ENCODE results near the gene GNA15. TPM values are rescaled to one million over a fixed set of nuclear protein-coding genes. Genes with fewer than 3 reads are reported as not detected.

Gene GNA15
- total and polyA plus RNA-seq, 9 donors: 1.2 to 4.8 (median 1.4) TPM

GRCh38 chr19:3113100-3114017 is 22.5 kb upstream of the GNA15 start:
- Histone ChIP-seq H3K9me3 (no peaks in the 10 kb centered on the region), H3K27me3 (no peaks in the 10 kb centered on the region), H3K27ac (no peak overlapping the region), H3K4me3 (no peak overlapping the region), H3K36me3 (no peaks in the 10 kb centered on the region), H3K4me1 (ENCODE audit: insufficient read depth) (no peaks in the 10 kb centered on the region)
- intact Hi-C loops (cut with DNase I): loop anchor here in 1 of 4 donors (10.0 kb wide), 1 partner anchor 159 kb away; no protein-coding TSS in a partner anchor
- 84 to 90% (median 87%) methylated on average over 52 to 59 of the region's 59 CpGs for WGBS, 3 donors
- no peak for DNase-seq
- TF ChIP-seq POLR2A (IDR thresholded peaks at IDR 0.05): no peak
- no peak for TF ChIP-seq EP300 (IDR thresholded peaks at IDR 0.05)
- TF ChIP-seq, protein P1, sequence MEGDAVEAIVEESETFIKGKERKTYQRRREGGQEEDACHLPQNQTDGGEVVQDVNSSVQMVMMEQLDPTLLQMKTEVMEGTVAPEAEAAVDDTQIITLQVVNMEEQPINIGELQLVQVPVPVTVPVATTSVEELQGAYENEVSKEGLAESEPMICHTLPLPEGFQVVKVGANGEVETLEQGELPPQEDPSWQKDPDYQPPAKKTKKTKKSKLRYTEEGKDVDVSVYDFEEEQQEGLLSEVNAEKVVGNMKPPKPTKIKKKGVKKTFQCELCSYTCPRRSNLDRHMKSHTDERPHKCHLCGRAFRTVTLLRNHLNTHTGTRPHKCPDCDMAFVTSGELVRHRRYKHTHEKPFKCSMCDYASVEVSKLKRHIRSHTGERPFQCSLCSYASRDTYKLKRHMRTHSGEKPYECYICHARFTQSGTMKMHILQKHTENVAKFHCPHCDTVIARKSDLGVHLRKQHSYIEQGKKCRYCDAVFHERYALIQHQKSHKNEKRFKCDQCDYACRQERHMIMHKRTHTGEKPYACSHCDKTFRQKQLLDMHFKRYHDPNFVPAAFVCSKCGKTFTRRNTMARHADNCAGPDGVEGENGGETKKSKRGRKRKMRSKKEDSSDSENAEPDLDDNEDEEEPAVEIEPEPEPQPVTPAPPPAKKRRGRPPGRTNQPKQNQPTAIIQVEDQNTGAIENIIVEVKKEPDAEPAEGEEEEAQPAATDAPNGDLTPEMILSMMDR (IDR thresholded peaks at IDR 0.05): no peak

DNA sequence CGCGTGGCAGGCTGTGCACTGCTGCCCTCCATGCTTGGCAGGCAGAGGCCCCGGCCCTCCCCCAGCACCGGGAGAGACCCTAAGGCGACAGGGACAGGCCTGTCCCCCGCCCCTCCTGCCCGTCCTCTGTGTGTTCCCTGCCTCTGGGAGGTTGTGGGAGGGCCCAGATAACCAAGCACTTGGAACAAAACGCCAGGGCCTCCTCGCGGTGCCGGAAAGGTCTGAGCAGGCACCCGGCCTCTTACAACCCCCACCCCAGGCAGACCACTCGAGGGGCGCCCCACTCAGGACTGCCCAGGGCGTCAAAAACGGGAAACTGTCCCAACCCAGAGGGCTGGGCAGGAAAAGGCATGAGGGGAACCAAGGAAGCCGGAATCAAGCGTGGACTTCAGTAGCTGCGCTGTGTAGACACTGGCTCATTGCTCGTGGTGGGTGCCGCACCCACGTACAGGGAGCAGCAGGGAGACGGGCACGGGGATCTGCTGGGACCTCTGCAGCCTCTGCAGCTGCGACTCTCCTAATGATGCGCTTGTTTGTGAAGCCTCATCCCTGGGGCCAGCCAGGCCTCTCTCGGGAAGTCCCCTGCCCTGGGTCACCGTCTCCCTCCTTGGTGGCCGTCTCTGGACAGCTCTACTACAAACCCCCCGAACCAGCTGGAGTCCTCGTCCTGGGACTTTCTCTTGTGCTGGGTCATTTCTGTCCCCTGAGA is 21.7 kb upstream of the GNA15 start:
- no peak for DNase-seq
- Histone ChIP-seq H3K9me3 (no peaks in the 10 kb centered on the region), H3K4me3 (no peak overlapping the region), H3K27me3 (no peaks in the 10 kb centered on the region), H3K27ac (no peak overlapping the region), H3K36me3 (no peaks in the 10 kb centered on the region), H3K4me1 (ENCODE audit: insufficient read depth) (no peaks in the 10 kb centered on the region)
- no peak for TF ChIP-seq EP300 (IDR thresholded peaks at IDR 0.05)
- TF ChIP-seq, protein P1 (IDR thresholded peaks at IDR 0.05): no peak
- no peak for TF ChIP-seq POLR2A (IDR thresholded peaks at IDR 0.05)
- intact Hi-C loops (cut with DNase I): loop anchor here in 1 of 4 donors (10.0 kb wide), 1 partner anchor 159 kb away; no protein-coding TSS in a partner anchor
- WGBS, 3 donors: 81 to 84% (median 82%) methylated on average over 28 to 31 of the region's 31 CpGs

- Histone ChIP-seq H3K4me3 (no peak overlapping the region), H3K4me1 (ENCODE audit: insufficient read depth) (no peaks in the 10 kb centered on the region), H3K27me3 (no peaks in the 10 kb centered on the region), H3K9me3 (no peaks in the 10 kb centered on the region), H3K36me3 (no peaks in the 10 kb centered on the region), H3K27ac (peak overlapping the region in 1 of 2 donors; percentile 6)
- no peak for TF ChIP-seq EP300 (IDR thresholded peaks at IDR 0.05)
- TF ChIP-seq POLR2A (IDR thresholded peaks at IDR 0.05): no peak
- TF ChIP-seq, protein P1 (IDR thresholded peaks at IDR 0.05): no peak
- no peak for DNase-seq
- intact Hi-C loops (cut with DNase I): loop anchor here in 1 of 4 donors (10.0 kb wide), 1 partner anchor 160 kb away; no protein-coding TSS in a partner anchor
- WGBS, 3 donors: 90 to 93% (median 92%) methylated on average over 28 to 29 of the region's 29 CpGs
Measured at GRCh38 chr19:3114811-3115210, 21.0 kb upstream of the GNA15 start.

DNA sequence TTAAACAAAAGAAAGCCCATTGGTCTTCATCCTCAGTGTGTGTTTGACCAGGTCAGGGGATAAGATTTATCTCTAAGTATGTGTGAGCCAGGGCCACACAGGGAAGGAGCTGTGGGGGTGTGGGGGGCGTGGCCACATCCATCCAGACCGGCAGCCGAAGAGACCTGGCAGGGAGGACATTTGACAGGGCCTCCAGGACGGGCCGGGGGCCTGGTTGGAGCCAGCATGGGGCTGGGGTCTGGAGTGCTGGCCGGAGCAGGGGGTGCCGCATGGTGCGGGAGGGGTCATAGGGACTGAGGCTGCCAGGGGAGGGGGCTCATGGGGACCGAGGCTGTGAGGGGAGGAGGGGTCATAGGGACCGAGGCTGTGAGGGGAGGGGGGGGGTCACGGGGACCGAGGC is 20.4 kb upstream of the GNA15 start:
- Histone ChIP-seq H3K27ac (no peak overlapping the region), H3K27me3 (no peaks in the 10 kb centered on the region), H3K4me1 (ENCODE audit: insufficient read depth) (no peaks in the 10 kb centered on the region), H3K4me3 (no peak overlapping the region), H3K9me3 (no peaks in the 10 kb centered on the region), H3K36me3 (no peaks in the 10 kb centered on the region)
- intact Hi-C loops (cut with DNase I): loop anchor here in 1 of 4 donors (10.0 kb wide), 1 partner anchor 161 kb away; no protein-coding TSS in a partner anchor
- 63 to 70% (median 69%) methylated on average over 9 to 12 of the region's 12 CpGs for WGBS, 3 donors
- no peak for DNase-seq
- TF ChIP-seq, protein P1 (IDR thresholded peaks at IDR 0.05): no peak
- TF ChIP-seq POLR2A (IDR thresholded peaks at IDR 0.05) (no peak), EP300 (IDR thresholded peaks at IDR 0.05) (no peak)
